HuH-7 (cell line): Measurements from ENCODE around the gene CNPY3.

ENCODE experiments used
- DNase-seq: peaks from one replicate; pipeline ENCODE4 v3.0.0; 2011; ENCODE audit warnings: low spot score

CNPY3 gene

DNA sequence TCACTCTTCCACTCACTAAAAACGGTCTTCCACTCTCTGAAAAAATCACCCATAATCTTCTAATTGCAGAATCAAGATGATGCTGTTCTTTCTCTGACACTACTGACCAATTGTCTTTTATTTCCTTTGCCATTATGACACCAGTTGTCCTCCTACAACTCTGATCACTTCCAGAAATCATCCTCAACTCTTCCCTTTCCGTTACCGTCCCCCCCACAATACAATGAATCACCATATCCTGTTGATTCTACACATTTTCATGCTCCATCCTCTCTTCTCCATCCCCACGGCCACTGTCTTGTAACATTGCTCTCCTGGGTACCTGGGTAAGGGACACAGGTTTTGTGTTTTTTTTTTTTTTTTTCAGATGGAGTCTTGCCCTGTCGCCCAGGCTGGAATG lies 52.6 kb downstream of the CNPY3 start:
- no peak for DNase-seq

DNA sequence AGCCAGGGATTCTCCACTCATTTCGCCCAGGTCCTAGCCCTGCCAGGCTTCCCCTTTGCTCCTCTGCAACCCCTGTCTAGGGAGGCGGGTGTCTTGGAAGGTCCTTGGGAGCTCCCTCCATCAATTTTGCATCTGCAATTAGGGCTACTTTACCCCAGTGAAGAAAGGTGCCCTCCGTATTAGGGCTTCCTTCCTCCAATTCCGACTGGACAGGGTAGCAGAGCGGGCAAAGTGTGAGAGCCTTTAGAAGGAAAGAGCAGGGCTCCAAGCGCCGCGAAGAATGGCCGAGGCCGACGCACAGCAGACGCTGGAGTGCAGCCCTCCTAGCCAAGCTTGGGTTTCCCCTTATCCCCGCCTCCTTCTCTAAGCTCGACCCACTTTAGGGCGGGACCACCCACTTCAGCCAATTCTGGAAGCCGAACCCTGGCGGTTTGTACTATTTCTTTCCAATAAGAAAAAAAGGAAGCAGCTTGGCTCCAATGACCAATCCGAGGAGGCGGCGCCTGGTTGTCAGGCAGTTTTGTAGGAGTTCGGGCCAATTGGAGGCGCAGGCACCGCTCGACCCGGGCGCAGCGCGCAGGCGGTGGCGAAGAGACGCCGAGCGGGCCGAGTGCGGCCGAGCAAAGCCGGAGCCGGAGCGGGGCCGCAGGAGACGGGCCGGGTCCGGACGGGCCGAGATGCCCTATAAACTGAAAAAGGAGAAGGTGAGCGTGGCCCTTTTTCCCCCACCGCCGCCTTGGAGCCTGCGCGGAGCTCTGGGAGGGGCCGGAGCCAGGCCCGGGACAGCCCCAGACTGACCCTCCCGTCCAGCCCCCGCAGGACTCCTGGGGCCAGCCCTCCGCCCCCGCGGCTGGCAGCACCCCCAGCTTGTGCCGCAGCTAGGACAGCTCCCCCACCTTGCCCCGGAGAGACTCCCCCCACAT lies 55.0 kb downstream of the CNPY3 start, which contains the start of gene PPP2R5D:
TSS of gene PPP2R5D (plus strand) at position 570 of the 923 bp plus-strand sequence. CDS start at position 678, 108 bp downstream.
- peak; percentile 92 for DNase-seq

DNA sequence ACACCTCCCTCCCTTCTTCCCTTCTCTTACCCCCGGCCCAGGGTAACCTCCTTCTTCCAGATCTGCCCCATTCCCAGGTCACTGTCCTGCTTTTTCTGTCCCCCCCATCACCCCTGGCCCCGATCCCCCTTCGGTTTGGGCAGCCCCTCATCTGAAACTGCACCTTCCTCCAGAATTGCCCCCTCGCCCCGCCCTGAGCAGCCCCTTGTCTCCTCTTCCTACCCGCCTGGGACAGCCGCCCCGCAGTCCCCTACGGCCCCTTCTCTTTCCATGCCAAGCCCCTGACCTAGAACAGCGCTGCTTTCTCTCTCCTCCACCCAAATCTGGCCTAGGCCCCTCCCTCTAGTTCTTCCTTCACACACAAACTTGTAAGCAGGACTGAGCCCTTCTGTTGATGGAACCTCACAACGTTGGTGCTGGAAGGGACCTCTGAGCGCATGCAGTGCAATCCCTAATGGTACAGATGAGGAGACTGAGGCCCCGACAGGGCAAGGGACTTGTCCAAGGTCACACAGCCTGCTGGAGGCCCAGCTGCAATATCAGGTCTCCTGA lies 55.7 kb downstream of the CNPY3 start:
- no peak for DNase-seq

DNA sequence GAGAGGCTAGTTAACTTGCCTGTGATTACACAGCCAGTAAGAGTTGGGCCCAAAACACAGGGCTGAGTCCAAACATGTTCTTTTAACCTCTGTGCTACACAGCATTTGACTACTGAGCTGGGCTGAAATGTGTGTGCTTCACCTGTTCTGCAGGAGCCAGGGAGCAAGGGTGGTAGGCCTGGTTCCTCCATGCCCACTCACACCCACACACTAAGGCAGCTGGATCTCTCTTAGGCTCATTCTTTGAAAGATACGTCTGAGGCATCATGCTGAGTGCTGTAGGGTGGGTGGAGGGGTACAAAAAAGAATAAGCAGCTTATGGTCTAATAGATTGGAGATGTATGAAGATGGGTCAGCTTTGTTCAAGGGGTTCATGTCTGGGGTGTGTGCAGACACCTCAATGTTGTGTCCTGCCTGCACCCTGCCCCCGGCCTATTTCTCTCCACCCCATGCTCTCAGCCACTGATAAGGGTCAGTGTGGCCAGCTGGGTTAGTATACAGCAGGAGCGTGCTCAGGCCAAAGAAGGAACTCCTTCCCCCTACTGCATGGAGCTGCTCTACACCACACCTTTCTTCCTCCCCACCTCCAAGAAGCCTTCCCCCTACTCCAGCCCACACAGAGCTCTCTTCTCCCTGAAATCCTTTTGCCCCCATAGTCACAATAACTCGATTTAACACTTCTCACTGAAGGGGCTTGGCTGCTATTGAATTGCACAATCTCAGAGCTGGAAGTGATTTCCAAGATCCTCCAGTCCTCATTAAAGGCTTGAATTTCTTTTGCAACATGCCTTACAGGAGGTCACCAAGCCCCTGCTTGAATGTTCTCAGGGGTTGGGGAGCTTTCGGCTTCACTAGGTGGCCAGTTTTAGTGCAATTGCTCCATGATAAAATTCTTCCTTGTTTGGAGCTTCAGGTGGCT lies 58.5 kb downstream of the CNPY3 start:
- no peak for DNase-seq

DNA sequence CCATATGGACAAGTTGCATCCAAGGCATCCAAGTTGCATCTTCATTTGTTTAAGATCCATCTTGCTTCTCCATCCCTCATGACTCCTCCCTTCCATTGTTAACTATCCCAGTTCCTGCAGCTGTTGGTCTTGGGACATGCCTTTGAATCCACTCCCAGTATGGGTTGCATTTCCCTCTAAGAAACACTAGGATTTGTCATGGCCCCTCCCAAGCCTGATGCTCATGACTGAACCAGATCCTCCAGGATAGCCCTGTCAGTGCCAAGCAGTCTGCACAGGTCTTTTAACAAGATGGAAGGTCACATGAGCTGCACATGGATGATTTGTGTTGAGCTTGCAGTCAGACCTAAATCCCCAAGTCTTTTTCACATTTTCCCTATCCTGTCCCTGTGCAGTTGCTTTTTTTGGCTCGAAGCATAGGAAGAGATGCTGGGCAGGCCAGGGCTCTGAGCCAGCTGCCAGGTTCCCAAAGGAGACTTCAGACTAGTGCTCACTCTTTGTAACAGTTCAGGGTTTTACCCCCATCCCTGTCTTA lies 59.3 kb downstream of the CNPY3 start:
- no peak for DNase-seq
